Loucy (cell line): ENCODE results near the gene ZCCHC4.

ENCODE experiments used
- H2AFZ ChIP-seq: fragments of 200-600 bp; sonication (generic); 2 replicates; pipeline ENCODE4 v1.6.0; 2016; ENCODE audit warnings: antibody characterized with exemption, mild to moderate bottlenecking, low read length, moderate library complexity
- H3F3A ChIP-seq: fragments of 200-600 bp; 2 replicates; pipeline ENCODE4 v1.6.0; 2016; ENCODE audit warnings: antibody characterized with exemption, low read depth, mild to moderate bottlenecking
- H3K27me3 ChIP-seq: fragments of 200-600 bp; sonication (generic); 2 replicates; pipeline ENCODE4 v1.6.1; 2014; ENCODE audit warnings: low read length, mild to moderate bottlenecking; ENCODE audit not compliant: insufficient read depth, poor library complexity, severe bottlenecking
- H3K36me3 ChIP-seq: fragments of 200-600 bp; sonication (generic); 2 replicates; pipeline ENCODE4 v1.6.1; 2016; ENCODE audit warnings: low read length; ENCODE audit not compliant: insufficient read depth
- H3K4me1 ChIP-seq: fragments of 200-600 bp; sonication (generic); 2 replicates; pipeline ENCODE4 v1.5.1; 2014; ENCODE audit warnings: low read length, mild to moderate bottlenecking; ENCODE audit not compliant: insufficient read depth, poor library complexity, severe bottlenecking
- H3K4me2 ChIP-seq: fragments of 200-600 bp; sonication (generic); 2 replicates; pipeline ENCODE4 v1.6.0; 2014; ENCODE audit warnings: antibody characterized with exemption, low read length, low read depth, mild to moderate bottlenecking; ENCODE audit not compliant: poor library complexity, severe bottlenecking
- H3K4me3 ChIP-seq: fragments of 200-600 bp; sonication (generic); 2 replicates; pipeline ENCODE4 v1.5.1; 2014; ENCODE audit warnings: low read length, mild to moderate bottlenecking, mixed read lengths; ENCODE audit not compliant: poor library complexity, severe bottlenecking
- H3K79me2 ChIP-seq: fragments of 200-600 bp; sonication (generic); 2 replicates; pipeline ENCODE4 v1.6.1; 2014; ENCODE audit warnings: low read length; ENCODE audit not compliant: insufficient read depth
- H3K9ac ChIP-seq: fragments of 200-600 bp; sonication (generic); 2 replicates; pipeline ENCODE4 v1.6.0; 2014; ENCODE audit warnings: mild to moderate bottlenecking, low read depth, low read length, moderate library complexity; ENCODE audit not compliant: poor library complexity, severe bottlenecking
- H3K9me2 ChIP-seq: fragments of 200-600 bp; sonication (generic); replicated peaks from 2 replicates; pipeline ENCODE4 v1.6.1; 2016; ENCODE audit warnings: low read depth, low read length, mixed read lengths
- H3K9me3 ChIP-seq: fragments of 200-600 bp; sonication (generic); 2 replicates; pipeline ENCODE4 v1.6.1; 2014; ENCODE audit warnings: mild to moderate bottlenecking, antibody characterized with exemption, low read length, low read depth; ENCODE audit not compliant: insufficient read depth
- H4K20me1 ChIP-seq: fragments of 200-600 bp; sonication (generic); 2 replicates; pipeline ENCODE4 v1.6.0; 2014; ENCODE audit warnings: antibody characterized with exemption, low read length, mild to moderate bottlenecking; ENCODE audit not compliant: insufficient read depth, poor library complexity, severe bottlenecking
- EZH2phosphoT487 ChIP-seq: fragments of 200-600 bp; IDR thresholded peaks from 2 replicates; pipeline ENCODE4 v1.6.1; 2018; ENCODE audit warnings: antibody characterized with exemption, mild to moderate bottlenecking, moderate library complexity, borderline replicate concordance
- TF ChIP-seq, protein P1 (sequence below): fragments of 200-600 bp; sonication (generic); conservative IDR thresholded peaks from 2 replicates; pipeline ENCODE4 v1.5.1; 2014; ENCODE audit warnings: mild to moderate bottlenecking, antibody characterized with exemption, low read length

ZCCHC4 gene

DNA sequence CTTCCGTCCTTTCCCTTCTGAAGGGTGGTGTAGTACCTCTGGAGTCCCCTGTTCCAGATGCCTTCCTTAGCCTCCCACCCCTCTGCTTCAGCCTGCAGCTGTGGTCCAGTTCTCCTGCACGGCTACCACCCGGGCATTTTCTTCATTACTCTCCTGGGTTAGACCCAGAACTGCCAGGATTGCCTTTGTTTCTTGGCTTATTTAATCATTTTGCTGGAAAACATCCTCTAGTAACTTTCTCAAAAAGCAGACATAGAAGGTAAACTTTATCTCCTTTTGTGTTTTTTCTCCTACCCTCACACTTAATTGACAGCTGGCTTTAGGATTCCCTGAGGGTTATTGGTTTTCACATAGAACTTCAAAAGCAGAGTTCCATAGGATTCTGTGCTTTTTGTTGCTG lies 84.7 kb downstream of the ZCCHC4 start:
- H3K4me2 ChIP-seq = no peak overlapping the region
- H3F3A ChIP-seq = no peaks in the 10 kb centered on the region
- H3K4me1 ChIP-seq = no peaks in the 10 kb centered on the region
- no peaks in the 10 kb centered on the region for H3K79me2 ChIP-seq
- no peaks in the 10 kb centered on the region for H3K27me3 ChIP-seq
- H3K9me2 ChIP-seq = no peaks in the 10 kb centered on the region
- no peak overlapping the region for H3K9ac ChIP-seq
- no peaks in the 10 kb centered on the region for H4K20me1 ChIP-seq
- no peak overlapping the region for H2AFZ ChIP-seq
- H3K9me3 ChIP-seq = no peaks in the 10 kb centered on the region; the same call in 1 of the 2 replicates
- TF ChIP-seq, protein P1, sequence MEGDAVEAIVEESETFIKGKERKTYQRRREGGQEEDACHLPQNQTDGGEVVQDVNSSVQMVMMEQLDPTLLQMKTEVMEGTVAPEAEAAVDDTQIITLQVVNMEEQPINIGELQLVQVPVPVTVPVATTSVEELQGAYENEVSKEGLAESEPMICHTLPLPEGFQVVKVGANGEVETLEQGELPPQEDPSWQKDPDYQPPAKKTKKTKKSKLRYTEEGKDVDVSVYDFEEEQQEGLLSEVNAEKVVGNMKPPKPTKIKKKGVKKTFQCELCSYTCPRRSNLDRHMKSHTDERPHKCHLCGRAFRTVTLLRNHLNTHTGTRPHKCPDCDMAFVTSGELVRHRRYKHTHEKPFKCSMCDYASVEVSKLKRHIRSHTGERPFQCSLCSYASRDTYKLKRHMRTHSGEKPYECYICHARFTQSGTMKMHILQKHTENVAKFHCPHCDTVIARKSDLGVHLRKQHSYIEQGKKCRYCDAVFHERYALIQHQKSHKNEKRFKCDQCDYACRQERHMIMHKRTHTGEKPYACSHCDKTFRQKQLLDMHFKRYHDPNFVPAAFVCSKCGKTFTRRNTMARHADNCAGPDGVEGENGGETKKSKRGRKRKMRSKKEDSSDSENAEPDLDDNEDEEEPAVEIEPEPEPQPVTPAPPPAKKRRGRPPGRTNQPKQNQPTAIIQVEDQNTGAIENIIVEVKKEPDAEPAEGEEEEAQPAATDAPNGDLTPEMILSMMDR = no peak
- TF ChIP-seq EZH2phosphoT487 = no peak
- H3K36me3 ChIP-seq = peaks cover 60% of the 10 kb centered on the region
- H3K4me3 ChIP-seq = no peak overlapping the region

DNA sequence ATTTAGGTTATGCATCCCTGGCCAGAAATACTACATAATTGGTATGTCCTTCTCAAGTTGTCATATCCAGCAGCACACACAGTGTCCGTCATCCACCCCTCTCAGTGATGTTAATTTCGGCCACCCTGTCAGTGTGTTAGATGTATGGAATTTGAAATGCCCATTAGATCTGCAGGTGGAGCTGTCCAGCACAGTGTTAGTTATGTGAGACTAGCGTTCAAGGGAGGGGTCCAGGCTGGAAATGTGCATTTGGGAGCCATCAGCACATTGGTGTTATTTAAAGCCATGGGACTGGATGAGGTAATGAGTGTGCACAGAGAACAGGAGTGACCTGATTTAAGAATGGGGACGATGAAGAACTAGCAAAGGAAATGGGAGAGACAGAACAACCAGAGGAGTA lies 86.9 kb downstream of the ZCCHC4 start:
- no peaks in the 10 kb centered on the region; the same call in 1 of the 2 replicates for H3K9me3 ChIP-seq
- no peaks in the 10 kb centered on the region for H3K27me3 ChIP-seq
- no peaks in the 10 kb centered on the region for H4K20me1 ChIP-seq
- H3K9me2 ChIP-seq = no peaks in the 10 kb centered on the region
- no peak overlapping the region for H3K4me3 ChIP-seq
- no peaks in the 10 kb centered on the region for H3K4me1 ChIP-seq
- peaks cover 52% of the 10 kb centered on the region; the same call in 1 of the 2 replicates for H3K36me3 ChIP-seq
- H3F3A ChIP-seq = no peaks in the 10 kb centered on the region
- no peak overlapping the region for H3K4me2 ChIP-seq
- H2AFZ ChIP-seq = no peak overlapping the region
- no peak overlapping the region for H3K9ac ChIP-seq
- no peak for TF ChIP-seq EZH2phosphoT487
- TF ChIP-seq, protein P1 = no peak
- no peaks in the 10 kb centered on the region for H3K79me2 ChIP-seq

DNA sequence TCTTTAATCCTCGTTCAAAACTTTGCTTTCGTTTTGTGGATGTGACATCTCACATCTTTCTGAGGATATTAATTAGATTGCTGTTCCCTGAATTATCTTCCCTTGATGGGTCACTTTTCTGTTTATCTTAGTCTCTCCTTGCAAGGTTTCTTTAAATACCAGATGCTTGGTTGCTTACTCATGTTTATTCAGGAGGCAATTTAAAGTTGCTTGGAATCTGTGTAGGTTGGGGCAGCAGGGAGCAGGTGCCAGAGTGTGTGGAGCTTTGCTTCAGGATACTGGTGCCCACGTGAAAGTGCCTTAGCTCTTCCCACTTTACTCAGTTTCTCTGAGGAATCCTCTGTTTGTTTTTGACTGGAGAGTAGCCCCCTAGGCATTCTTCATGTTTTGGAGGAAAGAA lies 88.5 kb downstream of the ZCCHC4 start:
- TF ChIP-seq EZH2phosphoT487 = no peak
- TF ChIP-seq, protein P1 = no peak
- Histone ChIP-seq H3K9ac (no peak overlapping the region), H3K27me3 (no peaks in the 10 kb centered on the region), H3K4me2 (no peak overlapping the region), H3K4me1 (no peaks in the 10 kb centered on the region), H3K79me2 (no peaks in the 10 kb centered on the region), H3K4me3 (no peak overlapping the region), H2AFZ (no peak overlapping the region), H3F3A (no peaks in the 10 kb centered on the region), H4K20me1 (no peaks in the 10 kb centered on the region), H3K9me2 (no peaks in the 10 kb centered on the region), H3K36me3 (peaks cover 48% of the 10 kb centered on the region; the same call in 1 of the 2 replicates), H3K9me3 (no peaks in the 10 kb centered on the region; the same call in 1 of the 2 replicates)
